ENCODE measurements around the gene HADHA.

The HADHA gene

GRCh38 chr2:26238311-26238958 is 6.0 kb downstream of the HADHA start:
- Histone ChIP-seq H2AFZ (ENCODE audit: low read length) (no peak overlapping the region), H2BK15ac (ENCODE audit: low read length) (no peak overlapping the region), H3K9ac (ENCODE audit: low read depth, low read length, poor library complexity) (no peak overlapping the region), H3K23ac (ENCODE audit: low read depth, low read length, poor library complexity) (no peak overlapping the region), H3K18ac (ENCODE audit: low read length) (no peak overlapping the region), H2BK12ac (ENCODE audit: low read length) (no peak overlapping the region), H4K8ac (ENCODE audit: low read depth, low read length) (no peak overlapping the region), H2BK5ac (ENCODE audit: low read length) (no peak overlapping the region), H3K4me1 (ENCODE audit: control insufficient read depth in 2 of 2, insufficient read depth in 1 of 2, low read depth in 1 of 2, low read length in 2 of 2) (peaks cover 0 to 2% of the 10 kb centered on the region in 2 donors), H3K27ac (replicated peaks; ENCODE audit: low read length) (no peak overlapping the region), H3K36me3 (replicated peaks in 1 of 2; ENCODE audit: control insufficient read depth in 2 of 2, insufficient read depth in 2 of 2, low read length in 2 of 2) (peaks cover 8 to 55% of the 10 kb centered on the region in 2 donors), H2AK5ac (ENCODE audit: low read depth, low read length) (no peak overlapping the region), H3K9me3 (replicated peaks in 1 of 2; ENCODE audit: control insufficient read depth in 2 of 2, insufficient read depth in 1 of 2, low read depth in 1 of 2, low read length in 2 of 2) (no peaks in the 10 kb centered on the region), H2BK120ac (ENCODE audit: low read depth, low read length) (no peak overlapping the region), H3K4me2 (ENCODE audit: insufficient read depth, low read length, poor library complexity, severe bottlenecking) (no peak overlapping the region), H3K4ac (ENCODE audit: low read length) (no peak overlapping the region), H3K4me3 (ENCODE audit: low read length in 2 of 2) (no peak overlapping the region), H4K91ac (ENCODE audit: low read depth, low read length, poor library complexity) (no peak overlapping the region), H3K27me3 (ENCODE audit: control insufficient read depth in 3 of 3, insufficient read depth in 3 of 3, low read depth in 1 of 3, low read length in 3 of 3) (no peaks in the 10 kb centered on the region), H3K79me1 (ENCODE audit: low read depth, low read length) (peaks cover 3% of the 10 kb centered on the region), H3K14ac (ENCODE audit: low read length) (no peak overlapping the region)
- DNase-seq (ENCODE audit: low spot score): no peak
- WGBS, 2 donors (ENCODE audit: extremely low coverage in 2 of 2, insufficient read length in 2 of 2, insufficient replicate concordance in 1 of 2): no CpG with 5 or more reads among the region's 4 CpGs

DNA sequence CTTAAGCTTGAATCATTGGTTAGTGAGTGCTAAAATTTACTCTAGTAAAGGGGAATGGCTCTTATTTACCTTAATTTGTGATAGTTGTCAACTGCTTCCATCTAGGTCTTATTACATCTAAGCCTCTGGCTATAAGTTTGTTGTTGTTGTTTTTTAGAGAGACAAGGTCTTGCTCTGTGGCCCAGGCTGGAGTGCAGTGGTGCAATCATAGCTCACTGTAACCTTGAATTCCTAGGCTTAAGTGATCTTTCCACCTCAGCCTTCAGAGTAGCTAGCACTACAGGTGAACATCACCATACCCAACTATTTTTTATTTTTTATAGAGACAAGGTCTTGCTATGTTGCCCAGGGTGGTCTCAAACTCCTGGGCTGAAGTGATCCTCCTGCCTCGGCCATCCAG is 6.6 kb downstream of the HADHA start:
- Histone ChIP-seq H3K18ac (ENCODE audit: low read length) (no peak overlapping the region), H3K27ac (replicated peaks; ENCODE audit: low read length) (no peak overlapping the region), H2AK5ac (ENCODE audit: low read depth, low read length) (no peak overlapping the region), H3K36me3 (replicated peaks in 1 of 2; ENCODE audit: control insufficient read depth in 2 of 2, insufficient read depth in 2 of 2, low read length in 2 of 2) (peaks cover 13 to 61% of the 10 kb centered on the region in 2 donors), H2BK5ac (ENCODE audit: low read length) (no peak overlapping the region), H4K8ac (ENCODE audit: low read depth, low read length) (no peak overlapping the region), H3K79me1 (ENCODE audit: low read depth, low read length) (peaks cover 3% of the 10 kb centered on the region), H3K23ac (ENCODE audit: low read depth, low read length, poor library complexity) (no peak overlapping the region), H2BK12ac (ENCODE audit: low read length) (no peak overlapping the region), H4K91ac (ENCODE audit: low read depth, low read length, poor library complexity) (no peak overlapping the region), H3K9ac (ENCODE audit: low read depth, low read length, poor library complexity) (no peak overlapping the region), H3K14ac (ENCODE audit: low read length) (no peak overlapping the region), H3K4me3 (ENCODE audit: low read length in 2 of 2) (no peak overlapping the region), H3K27me3 (ENCODE audit: control insufficient read depth in 3 of 3, insufficient read depth in 3 of 3, low read depth in 1 of 3, low read length in 3 of 3) (no peaks in the 10 kb centered on the region), H3K9me3 (replicated peaks in 1 of 2; ENCODE audit: control insufficient read depth in 2 of 2, insufficient read depth in 1 of 2, low read depth in 1 of 2, low read length in 2 of 2) (no peaks in the 10 kb centered on the region), H3K4me1 (ENCODE audit: control insufficient read depth in 2 of 2, insufficient read depth in 1 of 2, low read depth in 1 of 2, low read length in 2 of 2) (no peaks in the 10 kb centered on the region), H2BK15ac (ENCODE audit: low read length) (no peak overlapping the region), H2BK120ac (ENCODE audit: low read depth, low read length) (no peak overlapping the region), H3K4ac (ENCODE audit: low read length) (no peak overlapping the region), H3K4me2 (ENCODE audit: insufficient read depth, low read length, poor library complexity, severe bottlenecking) (no peak overlapping the region), H2AFZ (ENCODE audit: low read length) (no peak overlapping the region)
- DNase-seq (ENCODE audit: low spot score): no peak
- no CpG with 5 or more reads among the region's 1 CpG for WGBS, 2 donors (ENCODE audit: extremely low coverage in 2 of 2, insufficient read length in 2 of 2, insufficient replicate concordance in 1 of 2)

DNA sequence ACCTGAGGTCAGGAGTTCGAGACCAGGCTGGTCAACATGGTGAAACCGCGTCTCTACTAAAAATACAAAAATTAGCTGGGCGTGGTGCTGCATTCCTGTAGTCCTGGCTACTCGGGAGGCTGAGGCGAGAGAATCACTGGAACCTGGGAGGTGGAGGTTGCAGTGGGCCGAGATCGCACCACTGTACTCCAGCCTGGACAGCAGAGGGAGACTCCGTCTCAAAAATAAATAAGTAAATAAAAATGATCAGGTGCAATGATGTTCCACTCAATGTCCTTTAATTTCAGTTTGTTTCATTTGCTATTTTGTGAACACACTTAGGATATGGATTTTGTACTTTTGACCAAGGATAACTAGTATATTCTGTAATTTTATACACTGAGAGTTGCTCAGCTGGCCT is 9.3 kb downstream of the HADHA start:
- Histone ChIP-seq H3K4ac (ENCODE audit: low read length) (no peak overlapping the region), H2AK5ac (ENCODE audit: low read depth, low read length) (no peak overlapping the region)
- no CpG with 5 or more reads among the region's 9 CpGs for WGBS, 2 donors (ENCODE audit: extremely low coverage in 2 of 2, insufficient read length in 2 of 2, insufficient replicate concordance in 1 of 2)

GRCh38 chr2:26230806-26231205 is 13.6 kb downstream of the HADHA start:
- no peak overlapping the region for H3K23ac ChIP-seq (ENCODE audit: low read depth, low read length, poor library complexity)
- H3K14ac ChIP-seq (ENCODE audit: low read length): no peak overlapping the region
- no peak overlapping the region for H2AFZ ChIP-seq (ENCODE audit: low read length)
- no peaks in the 10 kb centered on the region for H3K79me1 ChIP-seq (ENCODE audit: low read depth, low read length)
- no peak overlapping the region for H4K8ac ChIP-seq (ENCODE audit: low read depth, low read length)
- no peaks in the 10 kb centered on the region for H3K27me3 ChIP-seq (ENCODE audit: control insufficient read depth in 3 of 3, insufficient read depth in 3 of 3, low read depth in 1 of 3, low read length in 3 of 3)
- no peak overlapping the region for H3K27ac ChIP-seq (replicated peaks; ENCODE audit: low read length)
- no peak overlapping the region for H3K4me3 ChIP-seq (ENCODE audit: low read length in 2 of 2)
- H3K18ac ChIP-seq (ENCODE audit: low read length): no peak overlapping the region
- H2BK15ac ChIP-seq (ENCODE audit: low read length): no peak overlapping the region
- H2AK5ac ChIP-seq (ENCODE audit: low read depth, low read length): no peak overlapping the region
- peaks cover 1 to 25% of the 10 kb centered on the region in 2 donors for H3K9me3 ChIP-seq (replicated peaks in 1 of 2; ENCODE audit: control insufficient read depth in 2 of 2, insufficient read depth in 1 of 2, low read depth in 1 of 2, low read length in 2 of 2)
- WGBS, 2 donors (ENCODE audit: extremely low coverage in 2 of 2, insufficient read length in 2 of 2, insufficient replicate concordance in 1 of 2): no CpG with 5 or more reads among the region's 2 CpGs
- H2BK12ac ChIP-seq (ENCODE audit: low read length): no peak overlapping the region
- H2BK120ac ChIP-seq (ENCODE audit: low read depth, low read length): no peak overlapping the region
- no peak overlapping the region for H3K9ac ChIP-seq (ENCODE audit: low read depth, low read length, poor library complexity)
- no peak overlapping the region for H3K4ac ChIP-seq (ENCODE audit: low read length)
- peaks cover 29 to 98% of the 10 kb centered on the region in 2 donors for H3K36me3 ChIP-seq (replicated peaks in 1 of 2; ENCODE audit: control insufficient read depth in 2 of 2, insufficient read depth in 2 of 2, low read length in 2 of 2)
- no peak overlapping the region for H4K91ac ChIP-seq (ENCODE audit: low read depth, low read length, poor library complexity)
- H3K4me2 ChIP-seq (ENCODE audit: insufficient read depth, low read length, poor library complexity, severe bottlenecking): no peak overlapping the region
- no peak overlapping the region for H2BK5ac ChIP-seq (ENCODE audit: low read length)
- H3K4me1 ChIP-seq (ENCODE audit: control insufficient read depth in 2 of 2, insufficient read depth in 1 of 2, low read depth in 1 of 2, low read length in 2 of 2): no peaks in the 10 kb centered on the region
- DNase-seq (ENCODE audit: low spot score): no peak

More for the DNA sequence above, 9.3 kb downstream of the HADHA start:
- no peaks in the 10 kb centered on the region for H3K79me1 ChIP-seq (ENCODE audit: low read depth, low read length)
- no peak overlapping the region for H2AFZ ChIP-seq (ENCODE audit: low read length)
- H2BK120ac ChIP-seq (ENCODE audit: low read depth, low read length): no peak overlapping the region
- no peak overlapping the region for H3K4me3 ChIP-seq (ENCODE audit: low read length in 2 of 2)
- no peak overlapping the region for H3K23ac ChIP-seq (ENCODE audit: low read depth, low read length, poor library complexity)
- no peaks in the 10 kb centered on the region for H3K4me1 ChIP-seq (ENCODE audit: control insufficient read depth in 2 of 2, insufficient read depth in 1 of 2, low read depth in 1 of 2, low read length in 2 of 2)
- no peak overlapping the region for H3K14ac ChIP-seq (ENCODE audit: low read length)
- H3K27me3 ChIP-seq (ENCODE audit: control insufficient read depth in 3 of 3, insufficient read depth in 3 of 3, low read depth in 1 of 3, low read length in 3 of 3): no peaks in the 10 kb centered on the region
- no peak overlapping the region for H3K18ac ChIP-seq (ENCODE audit: low read length)
- no peak overlapping the region for H3K27ac ChIP-seq (replicated peaks; ENCODE audit: low read length)
- H2BK12ac ChIP-seq (ENCODE audit: low read length): no peak overlapping the region
- H3K4me2 ChIP-seq (ENCODE audit: insufficient read depth, low read length, poor library complexity, severe bottlenecking): no peak overlapping the region
- no peak overlapping the region for H2BK5ac ChIP-seq (ENCODE audit: low read length)
- peaks cover 16 to 88% of the 10 kb centered on the region in 2 donors for H3K36me3 ChIP-seq (replicated peaks in 1 of 2; ENCODE audit: control insufficient read depth in 2 of 2, insufficient read depth in 2 of 2, low read length in 2 of 2)
- no peak overlapping the region for H3K9ac ChIP-seq (ENCODE audit: low read depth, low read length, poor library complexity)
- H4K8ac ChIP-seq (ENCODE audit: low read depth, low read length): no peak overlapping the region
- peaks cover 0 to under 1% of the 10 kb centered on the region in 2 donors for H3K9me3 ChIP-seq (replicated peaks in 1 of 2; ENCODE audit: control insufficient read depth in 2 of 2, insufficient read depth in 1 of 2, low read depth in 1 of 2, low read length in 2 of 2)
- no peak overlapping the region for H2BK15ac ChIP-seq (ENCODE audit: low read length)
- H4K91ac ChIP-seq (ENCODE audit: low read depth, low read length, poor library complexity): no peak overlapping the region
- DNase-seq (ENCODE audit: low spot score): no peak
